Measurements from ENCODE around the gene AGBL1.
"Not testable (repeated sequence)": the region's sequence is repeated elsewhere in the genome, so short reads cannot be mapped to it uniquely, and the experiment has no call there.

The AGBL1 gene

DNA sequence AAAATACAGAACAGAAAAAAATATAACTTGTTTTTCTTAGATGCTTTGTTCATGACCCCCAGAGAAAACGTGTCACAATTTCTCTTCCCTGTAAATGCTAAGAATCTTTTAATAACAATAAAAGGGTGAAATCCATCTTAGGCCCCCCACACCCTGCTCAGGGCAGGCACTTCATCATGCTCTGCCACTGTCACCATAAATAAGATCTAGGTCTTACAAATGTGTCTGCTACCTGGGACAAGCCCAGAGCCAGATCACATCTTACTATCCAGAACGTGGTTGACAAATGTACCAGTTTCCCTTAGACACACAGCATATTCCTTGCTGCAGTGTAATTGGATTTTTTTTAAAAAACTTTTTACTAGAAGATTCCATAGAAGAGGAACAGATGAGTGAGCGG lies 795.4 kb downstream of the AGBL1 start:
- DNase-seq (ENCODE audit: low read depth), result no peak

DNA sequence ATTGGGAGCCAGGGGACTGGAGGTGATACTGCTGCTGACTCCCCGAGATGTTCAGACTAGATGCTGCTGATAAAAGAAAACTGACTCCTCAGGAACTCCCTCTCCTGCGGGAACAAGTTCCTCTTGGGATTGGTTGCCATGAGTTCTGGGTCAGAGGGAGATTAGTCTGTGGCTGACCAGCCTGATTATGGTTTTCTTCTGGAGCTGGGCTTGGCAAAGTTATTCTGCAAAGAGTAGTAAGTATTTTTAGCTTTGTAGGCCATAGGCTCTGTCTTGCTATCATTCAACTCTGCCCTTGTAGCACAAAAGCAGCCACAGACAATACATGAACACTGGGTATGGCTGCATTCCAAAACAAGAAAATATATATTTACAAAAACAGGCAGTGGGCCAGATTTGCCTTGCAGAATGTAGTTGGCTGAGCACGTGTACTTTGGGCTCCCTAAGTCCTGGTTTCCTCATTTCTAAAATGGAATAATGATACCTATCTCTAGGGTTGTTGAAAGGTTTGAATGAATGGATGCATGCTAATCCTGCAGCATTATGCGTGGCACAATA lies 796.8 kb downstream of the AGBL1 start:
- DNase-seq (ENCODE audit: low read depth), result no peak

DNA sequence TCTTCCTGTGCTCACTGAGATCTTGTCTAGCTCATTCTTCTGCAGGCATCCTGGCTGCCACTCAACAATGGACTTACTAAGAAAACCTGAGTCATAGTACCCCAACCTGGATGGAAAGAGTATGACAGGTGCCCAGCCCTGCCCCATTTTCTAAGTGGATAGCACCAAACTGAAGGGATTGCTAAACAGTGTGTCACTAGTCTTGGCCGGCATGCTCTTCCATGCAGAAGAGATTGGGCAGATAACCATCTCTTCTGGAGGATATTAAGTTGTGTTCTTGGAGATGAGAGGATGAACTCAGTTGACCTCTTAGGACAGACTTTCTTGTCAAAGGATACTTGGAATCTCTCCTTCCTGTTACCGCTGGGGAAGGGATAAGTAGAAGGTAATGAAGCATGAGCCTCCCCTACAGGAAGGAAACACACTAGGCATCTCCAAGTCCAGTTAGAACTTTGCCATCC lies 797.5 kb downstream of the AGBL1 start:
- DNase-seq (ENCODE audit: low read depth), result no peak

DNA sequence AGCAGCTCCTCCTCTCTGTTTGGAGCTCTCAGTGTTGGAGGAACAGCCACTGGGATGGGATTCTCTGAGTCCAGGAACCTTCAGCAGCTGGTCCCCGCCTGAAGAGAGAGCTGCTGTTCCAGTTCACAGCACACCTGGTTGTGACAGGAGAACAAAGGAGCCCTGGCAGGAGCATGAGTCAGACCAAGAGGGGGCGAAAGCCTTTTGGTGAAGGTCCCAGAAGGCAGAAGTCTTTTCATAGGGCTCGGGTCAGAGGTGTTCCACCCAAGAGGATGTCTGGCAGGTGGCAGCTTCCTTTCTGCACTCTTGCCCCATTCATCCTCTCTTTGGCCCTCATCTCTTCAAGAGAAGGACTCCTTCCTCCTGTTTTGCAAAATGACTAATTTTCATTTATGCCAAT lies 799.2 kb downstream of the AGBL1 start:
- DNase-seq (ENCODE audit: low read depth), result not testable (repeated sequence)

DNA sequence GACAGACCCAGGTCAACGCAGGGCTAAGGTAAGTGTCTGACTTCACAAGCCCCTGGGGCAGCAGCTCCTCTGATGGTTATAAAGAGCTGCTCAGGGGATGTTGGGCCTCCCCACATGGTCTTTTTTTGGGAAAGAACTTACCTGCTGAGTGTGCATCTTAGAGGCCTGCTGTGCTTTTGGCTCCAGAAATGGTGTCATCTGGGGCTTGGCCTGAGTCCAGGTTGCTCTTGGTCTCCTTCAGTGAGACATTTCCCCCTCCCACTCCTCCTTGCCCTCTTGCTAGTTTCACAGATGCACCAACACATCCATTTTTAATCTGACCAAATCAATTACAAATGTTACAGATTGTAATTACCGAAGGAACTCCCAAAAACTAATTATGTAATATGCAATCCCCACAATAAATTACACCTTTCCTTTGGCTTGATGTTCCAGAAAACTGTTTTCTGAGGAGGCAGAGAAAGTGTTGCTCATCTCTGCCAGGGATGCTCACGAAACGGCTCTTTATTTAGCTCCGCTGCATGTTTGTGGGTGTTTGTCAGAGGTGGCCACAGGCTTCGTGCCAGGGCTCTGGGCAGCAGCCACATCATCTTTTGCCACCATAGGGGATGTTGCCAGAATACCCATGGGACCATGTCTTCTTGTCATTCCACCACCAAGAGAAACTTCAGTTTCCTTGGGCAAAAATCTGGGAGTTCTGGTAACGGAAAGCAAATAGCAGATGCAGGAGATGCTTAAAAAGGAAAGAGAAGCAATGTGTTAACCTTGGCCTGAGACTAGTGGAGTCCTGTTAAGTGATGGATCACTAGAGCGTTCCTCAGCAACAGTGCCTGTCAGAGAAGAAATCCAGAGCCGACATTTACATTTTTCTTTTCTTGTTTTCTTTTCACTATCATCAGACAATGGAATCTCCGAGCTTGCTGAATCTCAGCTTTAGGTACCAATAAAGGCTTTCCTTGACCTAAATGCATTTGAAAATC lies 799.9 kb downstream of the AGBL1 start:
- no peak for DNase-seq (ENCODE audit: low read depth)

DNA sequence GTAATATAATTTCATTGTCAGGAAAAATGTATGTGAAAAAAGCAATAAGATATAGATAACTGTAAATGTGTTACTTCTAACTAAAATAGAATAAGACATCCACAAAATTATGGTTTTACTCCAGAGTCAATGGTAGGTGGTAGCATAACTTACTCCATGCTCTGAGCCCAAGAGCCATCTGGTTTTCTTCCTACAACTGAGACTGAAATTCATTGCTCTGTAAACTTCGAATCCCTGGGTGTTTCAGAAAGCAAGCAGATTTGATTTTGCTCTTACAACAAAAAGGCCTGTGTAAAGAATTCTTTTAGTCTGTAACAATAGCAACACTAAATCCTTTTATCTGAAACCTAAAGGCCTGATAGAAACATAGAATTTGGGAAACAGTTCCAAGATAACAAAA lies 805.9 kb downstream of the AGBL1 start:
- DNase-seq (ENCODE audit: low read depth), result no peak

DNA sequence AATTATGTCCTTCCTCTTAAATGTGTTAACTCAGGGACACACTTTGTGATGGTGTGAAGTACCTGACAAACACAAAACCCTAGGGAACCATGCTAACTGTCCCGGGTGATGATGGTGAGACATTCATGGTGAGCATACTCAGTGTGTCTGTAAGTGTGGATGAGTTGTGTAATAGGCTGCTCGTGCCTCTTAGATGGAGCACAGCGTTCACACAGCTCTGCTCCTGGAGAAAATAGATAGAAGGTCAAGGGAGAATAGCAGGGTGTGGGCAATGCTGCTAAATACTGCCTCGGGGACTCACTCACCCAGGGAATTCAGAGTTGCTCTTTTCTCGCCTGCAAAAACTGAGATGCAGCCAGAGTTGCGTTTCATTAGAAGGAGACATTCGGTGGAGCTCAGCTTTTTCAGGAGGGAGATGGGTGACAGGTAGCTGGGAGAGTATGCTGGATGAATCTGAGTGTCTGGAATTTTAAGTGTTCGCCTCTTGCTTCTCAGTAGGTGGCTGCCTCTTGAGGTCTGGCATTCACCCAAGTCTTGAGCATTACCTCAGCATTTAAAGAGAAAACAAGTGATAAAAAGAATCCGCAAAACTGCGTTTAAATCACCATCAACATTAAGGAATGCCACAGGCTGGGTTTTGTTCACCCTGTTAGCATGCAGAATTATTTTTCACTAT lies 813.2 kb downstream of the AGBL1 start:
- DNase-seq (ENCODE audit: low read depth), result no peak

DNA sequence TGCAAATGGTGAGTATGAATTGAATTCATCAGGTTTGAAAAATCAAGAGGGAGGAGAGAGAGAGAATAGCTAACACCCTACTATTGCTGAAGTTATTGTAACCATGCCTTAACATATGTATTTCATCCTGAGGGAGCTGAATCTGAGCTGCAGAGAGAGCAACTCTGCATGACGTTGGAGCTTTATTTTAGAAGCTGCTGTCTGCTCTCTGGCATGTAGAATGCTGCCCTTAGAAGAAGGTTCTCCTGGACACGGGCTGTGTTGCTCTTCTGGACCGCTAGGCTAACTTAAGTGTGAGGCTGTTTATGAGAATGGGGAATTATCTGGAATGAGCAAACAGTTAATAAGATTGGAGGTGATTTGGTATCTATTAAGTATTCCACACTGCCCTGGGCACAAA lies 814.6 kb downstream of the AGBL1 start:
- no peak for DNase-seq (ENCODE audit: low read depth)

DNA sequence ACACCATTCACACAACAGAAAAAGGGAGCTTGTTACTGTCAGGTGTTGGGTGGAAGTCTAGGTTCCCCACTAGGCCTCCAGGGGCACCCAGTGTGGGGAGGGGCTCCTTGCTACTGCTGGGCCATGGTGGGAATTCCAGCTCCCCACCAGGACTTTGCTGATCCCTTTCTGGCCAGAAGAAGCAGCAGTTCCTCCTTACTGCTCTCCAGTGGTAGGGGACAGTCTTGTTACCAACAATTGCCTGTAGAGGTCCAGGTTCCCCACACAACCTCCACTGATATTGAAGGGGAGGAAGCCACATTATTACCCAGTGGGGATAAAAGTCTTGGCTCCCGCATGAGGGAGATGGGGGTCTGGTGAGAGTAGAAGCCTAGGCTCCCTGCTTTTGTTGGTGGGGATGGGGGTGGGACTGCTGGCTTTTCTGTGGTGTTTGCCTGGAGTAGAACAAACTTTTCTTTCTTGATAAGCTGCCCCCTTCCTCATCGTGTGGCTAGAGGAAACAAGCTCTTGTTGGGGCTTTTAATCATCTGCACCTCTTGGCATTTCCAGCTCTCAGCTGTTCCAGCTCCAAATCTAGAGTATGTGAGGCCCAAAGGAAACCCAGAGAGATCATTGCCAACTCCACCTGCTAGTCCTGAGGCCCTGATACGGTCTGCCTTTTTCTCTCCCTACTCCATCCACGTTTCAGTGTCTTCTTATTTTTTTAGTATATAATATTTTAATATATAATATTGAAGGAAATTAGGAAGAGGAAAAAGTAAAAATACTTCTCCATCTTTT lies 824.2 kb downstream of the AGBL1 start:
- DNase-seq (ENCODE audit: low read depth), result no peak

DNA sequence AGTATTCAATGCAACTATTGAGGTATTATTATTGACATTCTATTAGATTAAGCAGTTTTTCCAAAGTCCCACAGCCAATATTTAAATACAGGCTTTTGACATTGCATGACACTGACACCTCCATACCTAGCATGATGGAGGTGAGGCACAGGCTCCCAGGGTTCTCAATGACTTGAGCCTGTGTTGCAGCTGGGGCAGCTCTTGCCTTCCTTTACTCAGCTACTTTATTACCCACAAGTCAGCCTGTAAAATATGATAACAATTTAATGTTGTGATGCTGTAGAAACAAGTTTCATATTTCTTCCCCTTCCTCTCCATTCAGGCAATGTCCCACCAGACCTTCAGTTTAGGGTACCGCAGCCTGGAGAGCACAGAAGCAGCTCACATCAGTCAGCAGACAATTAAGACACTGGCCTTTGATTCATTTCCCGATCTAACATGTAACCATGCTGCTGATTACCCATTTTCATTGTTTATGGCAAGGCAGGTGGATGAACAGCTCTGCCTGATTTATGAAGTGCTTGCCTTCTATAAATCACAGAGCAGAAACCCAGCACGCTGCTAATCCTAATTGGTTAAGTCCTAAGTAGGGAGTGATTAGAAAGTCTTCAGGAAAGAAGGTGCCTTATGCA lies 826.1 kb downstream of the AGBL1 start:
- DNase-seq (ENCODE audit: low read depth), result no peak

DNA sequence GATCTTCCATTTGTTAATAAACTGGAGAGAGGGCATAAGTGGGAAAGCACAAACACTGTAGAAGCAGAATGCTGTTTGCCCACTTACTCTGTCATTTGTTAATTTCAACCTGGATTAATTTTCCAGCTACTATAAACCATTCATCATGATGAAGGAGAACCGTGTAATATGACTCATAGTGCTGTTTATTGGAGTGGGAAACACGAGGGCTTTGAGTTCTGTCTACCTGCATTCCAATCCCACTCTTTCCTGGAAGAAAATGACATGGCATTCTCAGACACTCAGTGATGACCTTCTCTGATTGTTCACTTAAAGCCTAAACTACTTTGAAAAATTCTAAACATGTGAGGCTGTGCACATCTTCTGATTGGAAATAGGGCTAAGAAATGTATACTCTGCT lies 826.7 kb downstream of the AGBL1 start:
- no peak for DNase-seq (ENCODE audit: low read depth)

DNA sequence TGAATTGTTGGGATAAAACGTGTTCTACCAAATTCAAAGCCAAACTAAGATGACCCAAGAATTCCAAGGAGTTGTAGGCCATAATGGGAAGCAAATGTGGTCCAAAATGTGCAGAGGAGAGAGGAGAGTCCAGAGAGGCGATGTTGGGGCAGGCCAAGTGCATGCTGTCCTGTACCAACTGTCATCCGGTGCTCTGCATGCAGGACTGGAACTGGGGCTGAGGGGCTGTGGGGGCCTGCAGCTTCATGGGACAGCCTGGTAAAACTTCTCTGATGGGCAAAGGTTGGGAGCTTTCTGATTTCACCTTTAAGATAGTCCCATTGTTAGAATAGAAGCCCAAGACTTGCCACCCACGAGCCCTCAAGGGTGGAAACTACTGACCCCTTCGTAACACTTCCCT lies 831.4 kb downstream of the AGBL1 start:
- no peak for DNase-seq (ENCODE audit: low read depth)

DNA sequence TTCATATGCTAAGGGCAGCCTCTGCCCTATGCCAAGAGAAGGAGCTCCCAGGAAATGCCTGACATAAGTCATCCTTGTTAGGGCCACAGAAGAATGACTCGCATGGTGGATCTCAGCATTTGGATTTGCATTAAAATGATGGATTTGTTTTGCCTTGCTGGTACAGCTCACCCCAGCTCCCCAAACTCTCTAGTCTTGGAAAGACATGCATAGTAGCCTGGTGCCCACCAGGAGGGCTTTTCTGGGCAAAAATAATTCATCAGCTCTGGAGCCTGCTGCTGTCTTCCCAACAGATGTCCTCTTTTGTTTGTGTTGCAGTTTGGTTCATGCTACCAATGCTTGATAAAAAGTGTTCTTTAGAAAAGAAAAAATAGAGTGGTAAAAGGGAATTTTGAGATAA lies 833.0 kb downstream of the AGBL1 start:
- DNase-seq (ENCODE audit: low read depth), result no peak

DNA sequence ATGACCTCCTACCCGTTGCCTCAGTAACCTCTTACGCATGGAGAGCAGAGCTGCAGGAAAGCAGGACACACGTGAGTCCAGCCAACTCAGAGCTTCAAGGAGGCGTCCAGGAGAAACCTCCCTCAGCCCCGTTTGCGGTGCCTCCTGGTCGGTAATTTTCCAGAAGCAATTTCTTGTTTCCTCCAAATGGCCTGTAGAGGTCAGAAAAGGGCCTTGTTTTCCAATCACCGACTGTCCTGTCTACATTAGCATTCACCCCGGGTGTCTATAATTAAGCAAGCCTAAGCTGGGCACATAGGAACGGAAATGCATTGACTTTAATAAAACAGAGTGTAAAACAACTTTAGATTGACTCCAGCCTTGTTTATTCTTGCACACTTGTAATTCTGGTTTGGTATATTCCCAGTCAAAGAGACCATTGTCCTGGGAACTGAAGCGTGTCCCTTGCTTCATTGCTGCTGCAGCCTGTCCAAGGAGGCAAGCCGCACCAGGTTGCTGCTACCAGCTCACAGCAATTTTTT lies 836.2 kb downstream of the AGBL1 start:
- DNase-seq (ENCODE audit: low read depth), result no peak

DNA sequence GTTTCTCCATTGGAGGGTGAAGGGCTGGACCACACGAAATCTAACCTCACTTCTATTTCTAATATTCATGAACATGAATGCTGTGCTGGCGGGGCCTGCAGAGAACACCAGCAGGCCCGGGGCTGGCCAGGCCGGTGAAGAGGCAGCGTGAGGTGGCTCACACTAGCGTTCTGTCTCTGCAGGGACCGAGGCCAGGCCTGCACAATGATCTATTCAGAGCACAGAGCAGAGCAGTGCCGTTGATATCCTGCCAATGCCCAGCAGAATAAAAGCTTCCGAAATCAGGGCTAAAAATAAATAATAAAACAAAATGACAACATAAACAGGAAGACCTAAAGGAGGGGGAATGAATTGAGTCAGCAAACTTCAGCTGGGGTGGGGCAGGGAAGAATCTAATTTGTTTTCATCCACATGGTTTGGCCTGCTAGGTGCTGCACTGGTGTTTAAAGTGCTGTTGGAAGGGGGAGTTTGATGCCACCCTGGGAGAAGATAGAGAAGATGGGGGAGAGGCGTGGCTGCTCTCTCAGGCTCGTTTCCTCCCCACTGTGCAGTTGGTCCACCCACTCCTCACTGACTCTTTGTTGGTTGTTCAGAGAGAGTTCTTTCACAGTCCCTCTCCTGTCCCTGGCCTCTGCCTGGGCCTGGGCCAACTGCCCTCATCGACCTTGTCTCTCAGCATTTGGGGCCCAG lies 837.1 kb downstream of the AGBL1 start:
- no peak for DNase-seq (ENCODE audit: low read depth)

DNA sequence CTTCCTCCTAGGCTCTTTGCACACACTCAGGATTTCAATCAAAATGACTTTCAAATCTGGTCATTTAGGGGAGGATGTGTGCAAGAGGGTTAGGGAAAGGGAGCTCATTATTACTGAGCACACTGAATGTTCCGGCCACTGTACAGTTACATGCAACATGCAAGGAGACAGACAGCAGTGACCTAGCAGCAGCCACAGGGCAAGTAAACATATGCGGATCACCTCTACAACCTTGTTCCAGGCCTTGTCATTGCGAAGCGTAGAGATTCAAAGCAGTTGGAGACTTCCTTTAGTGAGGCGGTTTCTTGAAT lies 837.6 kb downstream of the AGBL1 start:
- no peak for DNase-seq (ENCODE audit: low read depth)

DNA sequence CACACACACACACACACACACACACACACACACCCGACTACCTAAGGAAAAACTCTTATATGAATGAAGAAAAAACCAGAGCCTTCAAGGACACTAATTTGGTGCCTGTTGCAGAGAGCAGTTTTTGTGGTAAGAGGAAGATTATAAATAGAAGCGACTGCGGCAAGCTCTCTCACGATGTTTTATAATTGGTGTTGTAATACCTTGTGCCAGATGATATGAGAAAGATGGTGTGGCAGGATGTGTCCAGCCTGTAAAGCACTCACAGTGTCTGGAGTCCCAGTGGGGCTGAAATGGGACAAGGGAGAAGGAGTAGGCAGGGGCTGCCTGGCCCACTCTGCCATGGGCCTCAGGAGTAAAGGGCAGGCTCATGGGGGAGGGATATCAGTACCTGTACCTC lies 839.9 kb downstream of the AGBL1 start:
- no peak for DNase-seq (ENCODE audit: low read depth)

DNA sequence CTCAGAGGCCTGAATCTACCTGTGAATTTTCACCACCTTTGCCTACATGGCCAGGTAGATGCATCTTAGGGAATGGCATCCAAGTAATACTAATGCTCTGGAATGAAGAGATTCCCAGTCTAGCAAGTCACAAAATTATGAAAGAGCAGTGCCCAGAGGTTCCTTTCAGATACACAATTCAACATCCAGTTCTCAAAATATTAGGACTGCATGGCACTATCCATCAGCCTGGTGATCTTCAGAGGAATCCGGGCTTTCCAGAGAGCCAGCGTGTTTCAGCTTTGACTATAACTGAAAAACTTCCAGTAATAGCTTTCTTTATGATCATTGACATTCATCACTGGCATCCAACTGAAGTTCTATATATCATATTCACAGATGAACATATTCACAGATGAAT lies 849.8 kb downstream of the AGBL1 start:
- no peak for DNase-seq (ENCODE audit: low read depth)

DNA sequence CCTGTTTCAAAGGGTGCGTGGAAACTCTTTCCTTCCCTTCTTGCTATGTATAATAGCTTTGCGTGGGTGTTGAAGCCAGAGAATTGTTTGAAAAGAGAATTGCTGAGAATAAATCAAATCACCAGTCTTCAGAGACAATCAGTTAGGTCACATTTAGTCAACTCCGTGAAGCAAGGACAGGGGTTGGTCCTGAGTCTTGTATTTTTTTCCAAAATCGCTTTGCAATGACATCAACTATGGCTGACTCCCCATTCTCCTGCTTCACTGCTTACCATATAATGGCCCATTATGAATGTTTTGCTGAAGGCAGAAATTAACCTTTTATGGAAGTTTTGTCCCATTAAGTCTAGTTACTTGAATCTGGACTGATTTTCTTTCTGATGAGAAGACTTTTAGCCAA lies 852.8 kb downstream of the AGBL1 start:
- DNase-seq (ENCODE audit: low read depth), result no peak

DNA sequence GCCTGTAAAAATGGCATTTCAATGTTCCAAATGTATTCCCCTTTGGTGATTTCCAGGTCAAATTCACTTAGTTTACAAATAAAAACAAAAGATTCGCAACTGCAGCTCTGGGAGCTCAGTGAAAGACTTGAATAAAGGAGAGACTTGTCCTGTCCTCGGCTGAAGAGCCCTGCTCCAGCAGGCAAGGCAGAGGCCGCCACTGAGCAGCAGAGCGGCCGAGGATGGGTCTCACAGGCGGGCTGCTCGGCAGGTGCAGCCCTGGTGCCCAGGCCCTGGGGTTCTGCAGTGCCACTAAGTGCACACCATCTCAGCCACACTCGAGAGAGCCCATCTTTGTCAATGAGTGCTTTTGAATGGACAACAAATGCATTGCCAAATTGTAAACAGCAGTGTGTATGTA lies 856.2 kb downstream of the AGBL1 start:
- no peak for DNase-seq (ENCODE audit: low read depth)

DNA sequence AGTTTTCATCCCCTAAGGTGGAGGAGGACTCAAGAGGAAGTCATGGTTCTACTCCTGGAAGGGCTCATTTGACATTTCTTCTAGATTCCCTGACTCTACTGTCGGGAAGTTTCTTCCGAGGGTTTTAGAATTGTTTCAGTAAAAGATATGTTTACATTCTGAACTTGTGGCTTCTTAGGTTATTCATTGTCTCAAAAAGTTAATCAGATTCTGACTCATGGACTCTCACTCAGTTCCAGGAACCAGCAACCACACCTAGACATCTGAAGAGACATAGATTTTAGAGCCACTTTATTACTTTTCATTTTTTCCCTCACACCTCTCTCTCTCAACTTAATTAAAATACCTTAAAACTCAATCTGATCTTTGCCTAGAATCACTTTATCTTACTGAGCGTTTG lies 862.6 kb downstream of the AGBL1 start:
- DNase-seq (ENCODE audit: low read depth), result no peak
